KMS-11 (cell line): ENCODE data around the gene FLNB.
"Not testable (repeated sequence)": the region's sequence is repeated elsewhere in the genome, so short reads cannot be mapped to it uniquely, and the experiment has no call there.

Experiments used
- H2AFZ ChIP-seq: fragments of 200-600 bp; sonication (generic); 2 replicates; pipeline ENCODE4 v1.6.1; 2016; ENCODE audit warnings: antibody characterized with exemption, mixed run types, low read depth
- H3K27ac ChIP-seq: fragments of 200-600 bp; sonication (generic); 2 replicates; pipeline ENCODE4 v1.6.1; 2016; ENCODE audit warnings: mild to moderate bottlenecking, mixed run types
- H3K27me3 ChIP-seq: fragments of 200-600 bp; sonication (generic); 2 replicates; pipeline ENCODE4 v1.6.1; 2017; ENCODE audit warnings: mild to moderate bottlenecking, low read depth, mixed run types, moderate library complexity; ENCODE audit not compliant: insufficient read depth
- H3K36me3 ChIP-seq: fragments of 200-600 bp; sonication (generic); 2 replicates; pipeline ENCODE4 v1.6.1; 2017; ENCODE audit warnings: mild to moderate bottlenecking, mixed run types; ENCODE audit not compliant: insufficient read depth
- H3K4me1 ChIP-seq: fragments of 200-600 bp; sonication (generic); 2 replicates; pipeline ENCODE4 v1.6.1; 2016; ENCODE audit warnings: mild to moderate bottlenecking, low read depth, mixed run types; ENCODE audit not compliant: poor library complexity, severe bottlenecking
- H3K4me2 ChIP-seq: fragments of 200-600 bp; sonication (generic); 2 replicates; pipeline ENCODE4 v1.7.0; 2016; ENCODE audit warnings: mild to moderate bottlenecking, mixed run types
- H3K4me3 ChIP-seq: fragments of 200-600 bp; sonication (generic); IDR thresholded peaks from 2 replicates; pipeline ENCODE4 v1.6.1; 2017; ENCODE audit warnings: low read depth, low read length, mixed read lengths; ENCODE audit not compliant: insufficient read depth
- H3K79me2 ChIP-seq: fragments of 200-600 bp; sonication (generic); 2 replicates; pipeline ENCODE4 v1.6.1; 2016; ENCODE audit warnings: low read depth, mixed run types; ENCODE audit not compliant: insufficient read depth
- H3K9ac ChIP-seq: fragments of 200-600 bp; sonication (generic); 2 replicates; pipeline ENCODE4 v1.6.1; 2016; ENCODE audit warnings: mild to moderate bottlenecking, mixed run types
- H4K20me1 ChIP-seq: fragments of 200-600 bp; sonication (generic); 2 replicates; pipeline ENCODE4 v1.6.1; 2016; ENCODE audit warnings: mild to moderate bottlenecking, mixed run types; ENCODE audit not compliant: insufficient read depth
- CTCF ChIP-seq: fragments of 200-600 bp; sonication (generic); conservative IDR thresholded peaks from 2 replicates; pipeline ENCODE4 v1.6.1; 2017; ENCODE audit warnings: low read depth, mild to moderate bottlenecking, antibody characterized with exemption, low read length, moderate library complexity, mixed read lengths

The FLNB gene

GRCh38 chr3:58198804-58199203 is 190.6 kb downstream of the FLNB start:
- Histone ChIP-seq H3K4me2 (no peak overlapping the region), H3K27me3 (no peaks in the 10 kb centered on the region), H4K20me1 (no peaks in the 10 kb centered on the region), H3K9ac (no peak overlapping the region), H3K36me3 (no peaks in the 10 kb centered on the region), H3K4me1 (no peaks in the 10 kb centered on the region), H3K79me2 (no peaks in the 10 kb centered on the region), H3K27ac (no peak overlapping the region), H3K4me3 (no peak overlapping the region), H2AFZ (no peak overlapping the region)
- TF ChIP-seq CTCF = no peak

GRCh38 chr3:58200121-58200709 is 192.0 kb downstream of the FLNB start:
- no peak overlapping the region for H3K4me2 ChIP-seq
- H3K27ac ChIP-seq = no peak overlapping the region
- no peaks in the 10 kb centered on the region for H3K36me3 ChIP-seq
- H3K9ac ChIP-seq = no peak overlapping the region
- TF ChIP-seq CTCF = no peak
- H3K4me3 ChIP-seq = no peak overlapping the region
- H3K27me3 ChIP-seq = no peaks in the 10 kb centered on the region
- no peak overlapping the region for H2AFZ ChIP-seq
- no peaks in the 10 kb centered on the region for H3K4me1 ChIP-seq
- no peaks in the 10 kb centered on the region for H4K20me1 ChIP-seq
- H3K79me2 ChIP-seq = no peaks in the 10 kb centered on the region

- no peaks in the 10 kb centered on the region for H3K27me3 ChIP-seq
- no peaks in the 10 kb centered on the region for H3K79me2 ChIP-seq
- no peak overlapping the region for H3K9ac ChIP-seq
- H4K20me1 ChIP-seq = no peaks in the 10 kb centered on the region
- H3K4me3 ChIP-seq = no peak overlapping the region
- no peaks in the 10 kb centered on the region for H3K36me3 ChIP-seq
- TF ChIP-seq CTCF = no peak
- H3K4me1 ChIP-seq = no peaks in the 10 kb centered on the region
- no peak overlapping the region for H3K4me2 ChIP-seq
- no peak overlapping the region for H3K27ac ChIP-seq
- H2AFZ ChIP-seq = no peak overlapping the region
Observed at GRCh38 chr3:58200846-58201355, 192.7 kb downstream of the FLNB start.

GRCh38 chr3:58201451-58201850 is 193.2 kb downstream of the FLNB start:
- not testable (repeated sequence) for H3K79me2 ChIP-seq, H2AFZ ChIP-seq, H3K27me3 ChIP-seq, H3K4me2 ChIP-seq, H3K27ac ChIP-seq, H3K4me1 ChIP-seq, H3K9ac ChIP-seq, H3K4me3 ChIP-seq, H4K20me1 ChIP-seq, H3K36me3 ChIP-seq

- H2AFZ ChIP-seq = no peak overlapping the region
- H3K79me2 ChIP-seq = no peaks in the 10 kb centered on the region
- no peak overlapping the region for H3K9ac ChIP-seq
- no peaks in the 10 kb centered on the region for H3K4me1 ChIP-seq
- H3K36me3 ChIP-seq = no peaks in the 10 kb centered on the region
- no peak overlapping the region for H3K27ac ChIP-seq
- H3K27me3 ChIP-seq = no peaks in the 10 kb centered on the region
- TF ChIP-seq CTCF = no peak
- H3K4me2 ChIP-seq = no peak overlapping the region
- H3K4me3 ChIP-seq = no peak overlapping the region
- H4K20me1 ChIP-seq = no peaks in the 10 kb centered on the region
Observed at GRCh38 chr3:58202917-58203360, 194.7 kb downstream of the FLNB start.
